ENCODE data around the gene NOL12. TPM values are rescaled to one million over a fixed set of nuclear protein-coding genes. Genes with fewer than 3 reads are reported as not detected.

Gene NOL12
- total RNA-seq, 3 donors from 2014 or later, result 24.5 to 29.4 (median 24.6) TPM

DNA sequence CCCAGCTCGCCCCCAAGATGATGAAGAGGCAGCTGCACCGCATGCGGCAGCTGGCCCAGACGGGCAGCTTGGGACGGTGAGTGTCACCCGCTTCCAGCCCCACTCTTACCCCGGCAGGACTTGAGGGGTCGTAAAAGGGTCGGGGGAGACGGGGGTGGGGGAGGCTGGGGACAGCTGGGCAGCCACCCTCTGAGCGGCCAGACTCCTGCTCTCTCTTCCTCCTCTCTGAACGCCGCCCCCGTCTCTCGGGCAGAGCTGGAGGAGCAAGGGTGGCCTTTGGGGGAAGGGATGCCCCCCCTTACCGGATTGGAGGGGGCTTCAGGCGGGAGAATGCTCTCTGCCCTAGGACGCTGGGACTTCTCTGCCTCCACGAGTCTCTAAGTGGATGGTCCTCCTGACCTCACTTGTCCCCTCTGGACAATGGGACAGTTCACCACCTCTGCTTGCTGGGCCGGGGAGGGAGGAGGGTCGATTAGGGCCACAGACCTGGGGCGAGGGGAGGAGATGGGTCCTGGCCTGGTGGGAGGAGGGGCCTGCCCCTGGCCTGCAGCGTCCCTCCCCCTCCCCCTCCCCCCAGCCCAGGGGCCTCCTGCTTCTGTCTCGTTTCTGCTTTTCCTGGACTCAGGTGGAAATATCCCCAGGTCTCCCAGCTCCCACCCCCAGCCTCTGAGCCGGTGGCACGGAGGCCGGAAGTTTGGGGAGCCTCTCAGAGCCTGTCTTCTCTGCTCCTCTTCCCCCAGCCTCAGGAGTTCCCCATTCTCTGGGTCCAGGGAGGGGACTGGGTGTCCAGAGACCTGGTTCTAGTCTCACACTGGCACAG, 46.2 kb upstream of the NOL12 start:
- intact Hi-C loops (cut with DNase I; ENCODE audit: low total_unique reads), result loop anchor here (5.0 kb wide), 1 partner anchor 377 kb away; no protein-coding TSS in a partner anchor
- no peaks in the 10 kb centered on the region for H3K27me3 ChIP-seq
- peak overlapping the region; percentile 75 to 91 for H3K27ac ChIP-seq
- peak overlapping the region; percentile 52 to 97 (median 79) for H3K4me3 ChIP-seq
- H3K4me1 ChIP-seq, result peaks cover 11 to 20% of the 10 kb centered on the region in 2 donors
- no peak for DNase-seq (ENCODE audit: low spot score in 2 of 2)
- H3K9me3 ChIP-seq, result no peaks in the 10 kb centered on the region
- TF ChIP-seq POLR2A (IDR thresholded peaks at IDR 0.05), result no peak
- no peaks in the 10 kb centered on the region for H3K36me3 ChIP-seq

DNA sequence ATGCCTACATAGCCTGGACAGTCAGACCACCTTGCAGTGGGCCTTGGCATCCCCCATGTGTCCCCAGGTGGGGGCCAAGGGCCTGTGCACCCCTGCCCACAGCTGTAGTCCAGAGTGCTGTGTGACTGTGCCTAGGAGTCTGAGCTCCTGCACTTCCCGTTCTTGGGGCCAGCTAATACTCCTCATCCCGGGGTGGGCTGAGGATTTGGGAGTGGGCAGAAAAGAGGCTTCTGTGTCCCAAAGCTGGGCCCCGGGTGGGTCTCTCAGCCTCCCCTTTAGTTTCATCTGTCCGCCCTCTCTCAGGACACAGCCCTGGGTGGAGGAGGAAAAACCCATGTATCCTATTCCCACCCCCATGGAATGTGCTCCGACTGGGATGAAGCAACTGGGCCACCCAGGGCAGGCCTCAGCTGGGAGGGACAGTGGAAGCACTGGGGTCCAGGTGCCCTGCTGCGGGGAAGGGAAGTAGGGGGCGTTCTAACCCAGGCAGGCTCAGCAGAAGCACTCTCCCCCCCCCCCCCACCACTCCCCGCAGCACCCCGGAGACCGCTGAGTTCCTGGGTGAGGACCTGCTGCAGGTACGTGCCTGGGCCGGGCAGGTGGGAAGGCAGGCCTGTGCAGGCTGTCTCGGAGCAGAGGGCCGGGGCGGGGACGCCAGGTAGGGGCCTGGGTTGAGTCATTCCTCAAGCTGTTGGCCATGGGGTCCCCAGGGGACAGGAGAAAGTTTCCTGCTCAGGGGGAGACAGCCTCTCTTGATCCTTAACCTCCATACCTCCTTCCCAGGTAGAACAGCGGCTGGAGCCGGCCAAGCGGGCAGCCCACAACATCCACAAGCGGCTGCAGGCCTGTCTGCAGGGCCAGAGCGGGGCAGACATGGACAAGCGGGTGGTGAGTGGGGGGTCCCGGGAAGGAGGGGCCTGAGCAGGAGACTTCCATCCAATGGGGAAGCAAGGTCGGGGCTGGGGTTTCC, 45.3 kb upstream of the NOL12 start:
- intact Hi-C loops (cut with DNase I; ENCODE audit: low total_unique reads), result loop anchor here (5.0 kb wide), 1 partner anchor 376 kb away; no protein-coding TSS in a partner anchor
- H3K4me1 ChIP-seq, result peaks cover 8 to 20% of the 10 kb centered on the region in 2 donors

DNA sequence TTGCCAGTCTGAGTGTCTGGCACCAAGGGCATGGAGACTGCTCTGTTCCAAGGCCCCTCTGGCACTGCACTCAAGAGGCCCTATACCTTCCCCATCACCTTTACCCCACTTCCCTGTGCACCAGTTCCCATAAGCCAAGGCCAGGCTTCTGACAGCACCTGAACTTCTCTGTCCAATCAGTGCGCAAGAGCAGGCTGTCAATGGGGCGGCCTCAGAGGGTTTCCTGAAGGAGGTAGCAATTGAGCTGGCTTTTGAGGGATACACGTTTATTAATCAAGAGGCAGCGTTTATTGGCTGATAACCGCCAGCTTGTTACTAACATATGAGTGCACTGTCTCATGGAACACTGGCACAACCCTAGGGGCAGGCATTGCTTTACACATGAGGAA, 44.6 kb upstream of the NOL12 start:
- DNase-seq (ENCODE audit: low spot score in 2 of 2), result no peak
- no peaks in the 10 kb centered on the region for H3K36me3 ChIP-seq
- intact Hi-C loops (cut with DNase I; ENCODE audit: low total_unique reads), result loop anchor here (5.0 kb wide), 1 partner anchor 376 kb away; no protein-coding TSS in a partner anchor
- H3K4me3 ChIP-seq, result peak overlapping the region in 1 of 3 donors; percentile 97
- H3K4me1 ChIP-seq, result peaks cover 8 to 20% of the 10 kb centered on the region in 2 donors
- TF ChIP-seq POLR2AphosphoS5 (IDR thresholded peaks at IDR 0.05), result no peak
- TF ChIP-seq, protein P1, sequence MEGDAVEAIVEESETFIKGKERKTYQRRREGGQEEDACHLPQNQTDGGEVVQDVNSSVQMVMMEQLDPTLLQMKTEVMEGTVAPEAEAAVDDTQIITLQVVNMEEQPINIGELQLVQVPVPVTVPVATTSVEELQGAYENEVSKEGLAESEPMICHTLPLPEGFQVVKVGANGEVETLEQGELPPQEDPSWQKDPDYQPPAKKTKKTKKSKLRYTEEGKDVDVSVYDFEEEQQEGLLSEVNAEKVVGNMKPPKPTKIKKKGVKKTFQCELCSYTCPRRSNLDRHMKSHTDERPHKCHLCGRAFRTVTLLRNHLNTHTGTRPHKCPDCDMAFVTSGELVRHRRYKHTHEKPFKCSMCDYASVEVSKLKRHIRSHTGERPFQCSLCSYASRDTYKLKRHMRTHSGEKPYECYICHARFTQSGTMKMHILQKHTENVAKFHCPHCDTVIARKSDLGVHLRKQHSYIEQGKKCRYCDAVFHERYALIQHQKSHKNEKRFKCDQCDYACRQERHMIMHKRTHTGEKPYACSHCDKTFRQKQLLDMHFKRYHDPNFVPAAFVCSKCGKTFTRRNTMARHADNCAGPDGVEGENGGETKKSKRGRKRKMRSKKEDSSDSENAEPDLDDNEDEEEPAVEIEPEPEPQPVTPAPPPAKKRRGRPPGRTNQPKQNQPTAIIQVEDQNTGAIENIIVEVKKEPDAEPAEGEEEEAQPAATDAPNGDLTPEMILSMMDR (IDR thresholded peaks at IDR 0.05), result no peak
- no peak for TF ChIP-seq POLR2A (IDR thresholded peaks at IDR 0.05)
- no peaks in the 10 kb centered on the region for H3K9me3 ChIP-seq
- no peaks in the 10 kb centered on the region for H3K27me3 ChIP-seq
- H3K27ac ChIP-seq, result peak overlapping the region in 1 of 2 donors; percentile 91

More for the DNA sequence above, 45.3 kb upstream of the NOL12 start:
- no peaks in the 10 kb centered on the region for H3K36me3 ChIP-seq
- no peak for DNase-seq (ENCODE audit: low spot score in 2 of 2)
- H3K9me3 ChIP-seq, result no peaks in the 10 kb centered on the region
- peak overlapping the region; percentile 52 to 97 (median 79) for H3K4me3 ChIP-seq
- TF ChIP-seq, protein P1 (IDR thresholded peaks at IDR 0.05), result no peak
- H3K27me3 ChIP-seq, result no peaks in the 10 kb centered on the region
- H3K27ac ChIP-seq, result peak overlapping the region; percentile 75 to 91

DNA sequence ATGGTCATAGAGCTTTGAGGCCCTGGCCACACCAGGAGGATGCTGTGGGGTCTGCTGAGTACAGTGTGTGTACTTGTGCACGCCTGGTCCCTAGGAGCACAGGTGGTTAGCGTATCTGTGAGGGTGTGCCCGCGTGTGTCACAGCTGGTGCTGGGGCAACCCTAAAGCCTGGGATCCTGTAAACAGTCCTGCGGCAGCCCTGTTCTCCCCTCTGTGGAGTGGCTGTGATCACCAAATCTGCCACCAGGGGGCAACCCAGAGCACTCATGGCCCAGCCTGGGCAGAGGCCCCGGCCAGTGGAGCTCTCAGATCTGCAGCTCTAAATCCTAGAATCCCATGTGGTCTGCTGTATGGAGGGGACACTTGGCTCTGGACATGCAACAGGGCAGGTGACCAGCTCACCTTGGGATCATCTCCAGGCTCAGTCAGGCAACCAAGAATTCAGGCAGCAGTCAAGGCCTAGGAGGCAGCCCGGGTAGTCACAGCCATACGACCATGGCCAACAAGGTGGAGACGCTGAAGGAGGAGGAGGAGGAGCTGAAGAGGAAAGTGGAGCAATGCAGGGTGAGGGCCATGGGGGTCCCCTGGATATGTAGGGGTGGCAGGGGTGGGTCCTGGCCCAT, 42.8 kb upstream of the NOL12 start:
- intact Hi-C loops (cut with DNase I; ENCODE audit: low total_unique reads), result loop anchor here (5.0 kb wide), 1 partner anchor 374 kb away; no protein-coding TSS in a partner anchor
- TF ChIP-seq, protein P1 (IDR thresholded peaks at IDR 0.05), result peak; percentile 85 to 93 (median 92)
- TF ChIP-seq POLR2A (IDR thresholded peaks at IDR 0.05), result no peak
- H3K27ac ChIP-seq, result peak overlapping the region in 1 of 2 donors; percentile 55
- peaks cover 8 to 20% of the 10 kb centered on the region in 2 donors for H3K4me1 ChIP-seq
- H3K4me3 ChIP-seq, result no peak overlapping the region
- H3K36me3 ChIP-seq, result no peaks in the 10 kb centered on the region
- peak; percentile 69 to 89 for DNase-seq (ENCODE audit: low spot score in 2 of 2)
- H3K27me3 ChIP-seq, result no peaks in the 10 kb centered on the region
- H3K9me3 ChIP-seq, result no peaks in the 10 kb centered on the region

DNA sequence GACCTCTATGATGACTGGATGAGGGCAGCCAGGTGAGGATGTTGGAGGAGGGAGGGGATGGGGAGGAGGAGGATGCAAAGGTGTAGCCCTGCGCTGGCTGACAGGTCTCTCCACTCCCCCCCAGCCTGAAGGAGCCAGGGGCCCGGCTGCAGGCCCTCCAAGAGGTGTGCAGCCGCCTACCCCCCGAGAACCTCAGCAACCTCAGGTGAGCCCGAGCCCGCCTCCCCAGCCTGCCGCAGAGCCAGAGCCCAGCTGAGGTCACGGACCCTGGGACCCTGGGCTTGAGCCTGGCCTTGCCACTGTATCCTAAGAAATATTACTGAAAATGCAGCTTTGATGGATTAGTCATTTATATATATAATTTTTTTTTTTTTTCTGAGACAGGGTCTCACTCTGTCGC, 38.8 kb upstream of the NOL12 start:
- Histone ChIP-seq H3K36me3 (no peaks in the 10 kb centered on the region), H3K4me1 (peaks cover 0 to 8% of the 10 kb centered on the region in 2 donors), H3K9me3 (no peaks in the 10 kb centered on the region), H3K4me3 (no peak overlapping the region), H3K27ac (no peak overlapping the region), H3K27me3 (no peaks in the 10 kb centered on the region)
- no peak for DNase-seq (ENCODE audit: low spot score in 2 of 2)
- intact Hi-C loops (cut with DNase I; ENCODE audit: low total_unique reads), result loop anchor here (2.0 kb wide), 1 partner anchor 71 kb away; no protein-coding TSS in a partner anchor
- no peak for TF ChIP-seq POLR2A (IDR thresholded peaks at IDR 0.05)
- TF ChIP-seq, protein P1 (IDR thresholded peaks at IDR 0.05), result no peak
- TF ChIP-seq POLR2AphosphoS5 (IDR thresholded peaks at IDR 0.05), result no peak
